Measurements from ENCODE around the gene BRD7. TPM values are rescaled to one million over a fixed set of nuclear protein-coding genes. Genes with fewer than 3 reads are reported as not detected.

BRD7 gene
- total and polyA plus RNA-seq, 2 of the 13 experiments (the other 11 are each of a cell fraction or from before 2014, with no cell fraction given) = 82.3 to 149 TPM

GRCh38 chr16:50326835-50327465, 41.8 kb downstream of the BRD7 start:
- Histone ChIP-seq H4K20me1 (ENCODE audit: insufficient read depth, low read length) (no peaks in the 10 kb centered on the region), H3K9me3 (ENCODE audit: low read length) (no peaks in the 10 kb centered on the region), H3K4me3 (replicated peaks in 1 of 3; ENCODE audit: insufficient read depth in 1 of 3, low read depth in 2 of 3, low read length in 3 of 3) (no peak overlapping the region), H3K27me3 (ENCODE audit: control insufficient read depth in 1 of 2, insufficient read depth in 2 of 2, low read length in 2 of 2) (no peaks in the 10 kb centered on the region), H3K4me2 (ENCODE audit: low read depth, low read length) (no peak overlapping the region), H3K79me2 (ENCODE audit: insufficient read depth, low read length) (no peaks in the 10 kb centered on the region), H2AFZ (ENCODE audit: low read length) (no peak overlapping the region), H3K36me3 (replicated peaks in 1 of 2; ENCODE audit: control insufficient read depth in 1 of 2, insufficient read depth in 2 of 2, low read length in 2 of 2) (peaks cover 24 to 74% of the 10 kb centered on the region in 2 experiments), H3K9ac (ENCODE audit: insufficient read depth, low read depth, low read length) (no peak overlapping the region), H3K4me1 (ENCODE audit: insufficient read depth, low read length) (peaks cover 16% of the 10 kb centered on the region), H3K27ac (ENCODE audit: extremely low read length, insufficient read depth, low read length) (no peak overlapping the region)
- WGBS (ENCODE audit: low lambda C conversion rate) = 79% methylated on average over 7 of the region's 7 CpGs
- ChIA-PET CTCF (ENCODE audit: low intra/inter-chr PET ratio, low total read pairs) (interaction anchor here (2.5 kb wide), 1 partner anchor 28 kb away, joined by 7 read pairs; no protein-coding TSS in a partner anchor), POLR2A (no interaction called here)
- BruUV-seq (replicated peaks) = no TSS peak
- DNase-seq (ENCODE audit: low spot score) (no peak), ATAC-seq (peak; percentile 77), FAIRE-seq (peak; percentile 71)
- in situ Hi-C loops (cut with HindIII; ENCODE audit: extremely low pct_ligation_motif_present, low pct_unique_long_range_greater_than_20kb) (no loop called here), intact Hi-C loops (cut with micrococcal nuclease; ENCODE audit: unreplicated experiment) (loop anchor here (1.0 to 5.0 kb wide), 2 partner anchors 28 to 340 kb away; no protein-coding TSS in a partner anchor)
- TF ChIP-seq SMC3 (IDR thresholded peaks at IDR 0.05; ENCODE audit: low read length) = peak; percentile 37; the same call in 1 of the 2 replicates
- no peak for TF ChIP-seq LCORL (IDR thresholded peaks at IDR 0.05)
- TF ChIP-seq LCORL (CRISPR knock-in tag; IDR thresholded peaks at IDR 0.05) = no peak
- no peak for TF ChIP-seq RBM39 (IDR thresholded peaks at IDR 0.05; ENCODE audit: low read depth, low read length, poor library complexity, severe bottlenecking)
- peak; percentile 62 for TF ChIP-seq CTCF (CRISPR knock-in tag; IDR thresholded peaks at IDR 0.05)
- TF ChIP-seq RARG (CRISPR knock-in tag; IDR thresholded peaks at IDR 0.05; ENCODE audit: low read depth) = no peak
- TF ChIP-seq SAP130 (CRISPR knock-in tag; IDR thresholded peaks at IDR 0.05; ENCODE audit: low read depth) = no peak
- no peak for TF ChIP-seq RAD51 (IDR thresholded peaks at IDR 0.05; ENCODE audit: borderline replicate concordance)
- 0 out of 2 replicates have a peak, but pooled peaks have one; percentile 60 for TF ChIP-seq ZNF296 (CRISPR knock-in tag; conservative IDR thresholded peaks at IDR 0.05)
- no peak for TF ChIP-seq U2AF1 (optimal IDR thresholded peaks at IDR 0.05; ENCODE audit: low read depth, low read length)
- TF ChIP-seq ZNF281 (CRISPR knock-in tag; IDR thresholded peaks at IDR 0.05; ENCODE audit: borderline replicate concordance) = no peak
- TF ChIP-seq YEATS4 (CRISPR knock-in tag; IDR thresholded peaks at IDR 0.05; ENCODE audit: borderline replicate concordance) = no peak
- peak; percentile 19; the same call in 1 of the 2 replicates for TF ChIP-seq USF2 (IDR thresholded peaks at IDR 0.05; ENCODE audit: low read depth, low read length)
- no peak for TF ChIP-seq USF2 (CRISPR knock-in tag; IDR thresholded peaks at IDR 0.05; ENCODE audit: borderline replicate concordance)
- TF ChIP-seq ZSCAN25 (CRISPR knock-in tag; IDR thresholded peaks at IDR 0.05) = no peak
- TF ChIP-seq ZNF121 (CRISPR knock-in tag; IDR thresholded peaks at IDR 0.05) = no peak
- TF ChIP-seq XRCC5 (optimal IDR thresholded peaks at IDR 0.05; ENCODE audit: low read length) = peak; percentile 45
- no peak for TF ChIP-seq THAP11 (CRISPR knock-in tag; IDR thresholded peaks at IDR 0.05)
- TF ChIP-seq SMAD3 (CRISPR knock-in tag; IDR thresholded peaks at IDR 0.05) = no peak
- no peak for TF ChIP-seq TCF7L2 (IDR thresholded peaks at IDR 0.05; ENCODE audit: low read depth, low read length)

All from HepG2 (cell line).